GM18499 (cell line): ENCODE results near the gene CDC42BPA.

Experiments
- ATAC-seq: cut with Tn5 transposase; IDR thresholded peaks from one replicate; pipeline ENCODE4 v1.9.1; 2021; ENCODE audit warnings: moderate number of reproducible peaks; ENCODE audit not compliant: insufficient read depth, unreplicated experiment

The CDC42BPA gene

DNA sequence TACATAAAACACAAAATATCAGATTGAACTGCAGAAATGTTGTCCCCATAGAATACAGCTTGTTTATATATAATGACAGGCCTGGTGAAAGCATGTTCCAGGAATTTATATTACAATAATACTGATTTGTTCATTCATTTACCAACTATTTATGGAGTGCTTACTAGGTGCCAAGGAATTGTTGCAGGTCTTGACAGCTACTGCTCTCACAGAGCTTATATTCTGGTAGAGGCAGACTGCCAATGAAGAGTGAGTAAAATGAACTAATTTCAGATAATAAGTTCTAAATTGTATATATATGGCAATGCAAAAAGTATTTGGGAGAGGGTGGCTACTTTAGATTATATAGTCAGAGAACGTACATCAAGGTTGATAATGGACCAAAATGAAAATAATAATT lies 226.2 kb downstream of the CDC42BPA start:
- ATAC-seq: no peak

DNA sequence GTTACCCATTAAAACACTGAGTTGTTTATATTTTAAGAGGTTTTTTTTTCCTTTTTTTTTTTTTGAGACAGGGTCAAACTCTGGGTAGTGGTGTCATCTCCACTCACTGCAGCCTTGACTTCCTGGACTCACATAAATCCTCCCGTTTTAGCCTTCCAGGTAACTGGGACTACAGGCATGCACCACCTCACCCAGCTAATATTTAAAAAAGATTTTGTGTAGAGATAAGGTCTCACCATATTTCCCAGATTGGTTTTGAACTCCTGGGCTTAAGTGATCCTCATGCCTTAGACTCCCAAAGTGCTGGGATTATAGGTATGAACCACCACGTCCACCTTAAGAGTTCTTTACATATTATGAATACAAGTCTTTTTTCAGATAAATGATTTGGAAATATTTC lies 231.7 kb downstream of the CDC42BPA start:
- no peak for ATAC-seq

- no peak for ATAC-seq
Measured at GRCh38 chr1:227082999-227083746, 235.1 kb downstream of the CDC42BPA start.

- no peak for ATAC-seq
Measured at GRCh38 chr1:227077783-227078182, 240.5 kb downstream of the CDC42BPA start.

DNA sequence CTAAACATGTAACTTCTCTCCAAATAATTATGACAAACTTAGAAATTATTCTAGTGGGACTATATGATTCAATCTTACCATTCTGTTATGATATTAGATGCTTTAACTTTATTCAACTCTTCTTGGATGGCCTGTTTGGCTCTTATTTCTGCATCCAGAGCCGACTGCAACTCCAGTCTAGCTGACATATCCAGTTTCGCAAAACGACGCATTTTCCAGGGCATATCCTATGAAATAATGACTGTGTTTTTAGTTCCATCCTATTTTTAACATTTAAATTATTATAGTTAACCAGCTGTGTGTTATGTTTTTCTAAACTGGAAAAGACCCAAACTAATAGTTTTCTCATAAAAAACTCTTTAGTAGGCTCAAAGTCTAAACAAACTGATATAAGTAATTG lies 244.5 kb downstream of the CDC42BPA start:
- no peak for ATAC-seq

DNA sequence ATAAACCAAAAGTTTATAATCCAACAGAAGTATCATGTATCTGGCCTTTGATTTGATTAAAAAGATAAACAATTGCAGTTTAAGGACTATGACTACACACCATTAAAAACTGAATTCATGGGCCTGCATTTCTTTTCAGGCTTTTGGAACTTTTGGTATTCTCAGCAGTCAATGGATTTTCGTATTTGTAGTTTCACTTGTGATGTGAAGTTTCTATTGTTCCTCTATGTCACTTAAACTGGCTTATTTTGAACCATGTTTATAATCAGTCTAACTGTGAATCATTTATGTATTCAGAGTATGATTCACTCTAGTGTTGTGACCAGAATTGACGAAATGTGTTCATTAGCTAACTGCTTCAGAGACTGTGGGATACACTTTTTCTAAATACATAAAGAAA lies 245.3 kb downstream of the CDC42BPA start:
- ATAC-seq: no peak

GRCh38 chr1:227071895-227072587 lies 246.3 kb downstream of the CDC42BPA start:
- ATAC-seq: no peak

DNA sequence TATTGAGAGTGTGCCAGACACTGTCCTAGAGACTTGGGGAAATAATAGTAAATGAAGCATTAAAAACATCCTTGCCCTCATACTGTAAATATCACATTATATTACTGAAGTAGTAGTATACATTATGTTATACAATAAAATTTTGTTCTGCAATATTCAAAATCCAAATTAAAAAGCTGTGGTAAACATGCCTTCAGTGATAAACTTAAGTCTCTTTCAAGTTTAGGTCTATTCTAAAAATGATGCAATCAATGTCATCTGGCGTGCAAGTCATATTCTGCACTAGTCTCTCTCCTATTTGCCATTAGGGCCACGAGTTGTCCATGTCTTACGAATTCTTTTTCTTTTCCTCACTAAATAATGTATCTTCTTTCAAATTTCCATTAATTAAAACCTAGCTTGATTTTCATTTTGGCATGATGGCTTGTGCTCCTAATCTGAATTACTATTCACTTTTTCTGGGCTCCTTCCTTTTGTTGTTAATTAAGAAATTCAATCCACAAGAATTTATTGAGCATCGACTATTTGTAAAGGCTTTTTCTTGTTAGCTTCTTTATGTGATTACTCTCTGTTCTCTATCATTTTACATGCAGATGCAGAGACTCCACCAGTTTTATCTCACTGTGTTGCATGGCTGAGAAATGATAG lies 247.5 kb downstream of the CDC42BPA start:
- no peak for ATAC-seq

DNA sequence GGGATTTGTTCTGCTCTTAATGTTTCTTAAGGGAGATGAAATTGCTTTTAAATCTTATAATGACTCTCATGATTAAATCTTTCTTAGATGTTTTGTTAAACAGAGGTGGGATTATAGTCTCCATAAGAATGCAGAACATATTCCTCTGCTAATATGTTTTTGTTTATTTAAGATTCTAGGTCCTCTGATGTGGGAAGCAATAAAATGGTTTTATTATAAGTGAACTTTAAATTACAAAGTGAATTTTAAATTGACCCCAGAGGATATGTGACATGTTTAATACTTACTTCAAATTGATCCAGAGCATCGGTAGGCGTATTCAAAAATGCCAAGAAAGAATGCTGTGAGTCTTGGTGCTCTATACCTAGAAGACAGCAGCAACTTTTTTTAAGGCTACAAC lies 248.8 kb downstream of the CDC42BPA start:
- ATAC-seq: no peak

DNA sequence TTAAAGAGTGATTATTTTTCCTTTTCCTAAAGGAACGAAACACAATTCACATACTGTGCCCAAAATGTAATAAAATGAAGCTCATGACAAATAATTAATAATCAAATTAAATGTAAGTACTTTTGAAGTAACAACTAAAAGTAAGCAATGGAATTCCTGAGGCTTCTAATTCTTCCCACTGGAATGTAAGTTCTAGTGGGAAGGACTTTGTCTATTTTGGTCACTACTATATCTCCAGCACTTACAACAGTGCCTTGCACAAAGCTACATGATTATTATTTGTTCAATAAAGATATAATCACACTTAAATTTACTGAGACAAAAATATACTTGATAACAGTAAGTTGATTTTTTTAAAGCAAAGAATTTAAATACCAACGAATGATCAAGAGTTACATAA lies 249.4 kb downstream of the CDC42BPA start:
- ATAC-seq: no peak

- ATAC-seq: no peak
Measured at GRCh38 chr1:227066999-227067398, 251.3 kb downstream of the CDC42BPA start.

DNA sequence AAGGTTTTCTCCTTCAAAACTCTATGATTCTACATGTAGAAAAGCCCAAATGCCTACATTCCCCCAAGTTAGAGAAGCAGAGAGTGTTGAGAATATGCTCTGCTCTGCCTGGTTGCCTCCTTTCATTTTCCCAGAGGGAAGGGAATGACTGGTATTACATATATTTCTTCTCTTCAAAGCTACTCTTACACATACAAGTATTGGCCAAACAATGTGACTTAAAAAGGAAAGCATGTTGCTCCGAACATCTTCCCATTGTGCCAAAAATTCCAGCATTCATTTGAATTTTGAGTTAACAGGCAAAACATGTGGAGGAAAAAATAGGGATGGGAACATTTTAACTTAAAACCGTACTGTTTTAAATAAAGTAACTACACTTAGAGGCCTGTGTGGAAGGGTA lies 253.0 kb downstream of the CDC42BPA start:
- no peak for ATAC-seq

- ATAC-seq: no peak
Measured at GRCh38 chr1:227062306-227062705, 256.0 kb downstream of the CDC42BPA start.

DNA sequence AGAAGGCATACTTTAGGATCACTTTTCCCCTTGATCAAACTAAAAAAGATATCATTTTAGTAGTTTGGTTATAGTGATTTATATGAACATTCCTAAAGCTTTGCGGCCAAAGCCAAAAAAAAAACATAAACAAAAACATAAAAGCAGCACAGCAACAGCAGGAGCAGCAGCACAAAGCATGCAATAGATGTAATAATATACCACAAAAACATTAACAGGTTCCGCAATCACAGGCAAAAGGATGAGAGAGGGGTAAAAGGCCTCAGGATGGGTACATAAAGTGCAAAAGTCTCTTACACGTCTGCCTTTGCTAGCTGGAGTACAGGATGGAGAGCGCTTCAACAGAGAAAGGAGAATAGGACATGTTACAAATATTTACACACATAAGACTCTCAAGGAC lies 259.2 kb downstream of the CDC42BPA start:
- ATAC-seq: no peak

- ATAC-seq: no peak
Measured at GRCh38 chr1:227058321-227058751, 260.0 kb downstream of the CDC42BPA start.

GRCh38 chr1:227049253-227049652 lies 269.0 kb downstream of the CDC42BPA start:
- ATAC-seq: no peak

GRCh38 chr1:227043755-227044154 lies 274.5 kb downstream of the CDC42BPA start:
- ATAC-seq: no peak

DNA sequence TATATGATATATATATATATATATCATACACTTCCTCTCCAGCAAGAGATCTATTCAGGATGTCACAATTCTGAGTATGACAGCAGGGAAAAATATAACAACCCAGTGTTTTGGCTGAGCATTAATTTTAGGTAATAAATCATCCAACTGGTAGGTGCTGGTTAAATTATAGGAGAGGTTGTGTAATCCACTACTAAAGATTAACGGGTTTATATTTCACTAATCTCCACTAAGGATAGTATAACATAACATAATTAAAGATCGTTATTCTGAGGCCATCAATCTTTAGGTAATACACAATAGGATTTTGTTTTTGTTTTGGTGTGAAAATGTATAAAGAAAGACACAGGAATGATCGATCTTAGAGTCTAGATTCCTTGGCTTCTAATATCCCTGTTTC lies 276.0 kb downstream of the CDC42BPA start:
- ATAC-seq: no peak

DNA sequence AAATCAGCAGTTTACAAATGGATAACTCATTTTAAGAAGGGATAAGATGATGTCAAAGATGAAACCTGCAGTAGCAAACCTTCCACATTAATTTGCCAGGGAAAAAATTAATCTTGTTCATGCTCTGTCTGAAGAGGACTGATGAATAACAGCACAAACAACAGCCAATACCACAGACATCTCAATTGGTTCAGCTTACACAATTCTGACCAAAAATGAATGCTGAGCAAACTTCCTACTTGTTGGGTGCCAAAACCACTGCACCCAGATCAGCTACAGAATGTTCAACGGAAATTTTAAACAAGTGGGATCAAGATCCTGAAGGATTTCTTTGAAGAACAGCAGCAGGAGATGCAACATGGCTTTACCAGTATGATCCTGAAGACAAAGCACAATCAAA lies 279.9 kb downstream of the CDC42BPA start:
- ATAC-seq: no peak

- ATAC-seq: no peak
Measured at GRCh38 chr1:227037121-227037520, 281.2 kb downstream of the CDC42BPA start.

DNA sequence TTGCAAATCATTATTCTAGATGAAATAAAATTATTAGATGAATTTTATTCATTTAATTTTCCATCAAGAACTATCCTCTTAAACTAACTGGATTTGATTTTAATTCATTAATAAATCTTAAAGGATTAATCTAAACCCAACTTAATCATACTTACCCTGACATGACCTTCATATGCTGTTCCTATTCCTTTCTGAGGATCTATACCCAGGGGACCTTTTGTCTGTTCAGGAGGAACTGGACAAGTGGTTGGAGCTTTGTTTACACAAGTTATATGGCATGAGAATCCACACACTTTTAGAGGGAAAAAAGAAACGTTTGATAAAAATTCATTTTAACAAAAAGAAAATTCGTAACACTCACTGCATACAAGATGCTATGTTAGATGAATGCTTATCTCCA lies 283.0 kb downstream of the CDC42BPA start:
- no peak for ATAC-seq
